HG02981 (cell line): ENCODE data around the gene MEIKIN.

Experiments
- ATAC-seq: cut with Tn5 transposase; IDR thresholded peaks from one replicate; pipeline ENCODE4 v1.9.1; 2021; ENCODE audit warnings: mild to moderate bottlenecking, moderate library complexity; ENCODE audit not compliant: unreplicated experiment

MEIKIN gene

DNA sequence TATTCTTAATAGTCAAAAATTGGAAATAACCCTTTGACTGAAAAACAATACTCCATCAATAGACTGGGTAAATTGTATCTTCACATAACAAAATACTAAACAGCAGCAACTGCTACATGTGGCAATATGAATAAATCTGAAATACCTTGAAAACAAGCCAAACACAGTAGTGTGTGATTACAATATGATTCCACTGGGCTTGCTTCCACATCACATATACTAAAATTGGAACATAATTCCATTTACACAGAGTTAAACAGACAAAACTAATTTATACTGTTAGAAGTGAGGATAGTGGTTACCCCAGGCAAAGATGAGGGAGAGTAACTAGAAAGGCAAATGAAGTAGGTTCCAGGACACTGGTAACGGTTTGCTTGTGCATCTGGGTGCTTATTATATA, 169.0 kb downstream of the MEIKIN start:
- ATAC-seq = no peak

DNA sequence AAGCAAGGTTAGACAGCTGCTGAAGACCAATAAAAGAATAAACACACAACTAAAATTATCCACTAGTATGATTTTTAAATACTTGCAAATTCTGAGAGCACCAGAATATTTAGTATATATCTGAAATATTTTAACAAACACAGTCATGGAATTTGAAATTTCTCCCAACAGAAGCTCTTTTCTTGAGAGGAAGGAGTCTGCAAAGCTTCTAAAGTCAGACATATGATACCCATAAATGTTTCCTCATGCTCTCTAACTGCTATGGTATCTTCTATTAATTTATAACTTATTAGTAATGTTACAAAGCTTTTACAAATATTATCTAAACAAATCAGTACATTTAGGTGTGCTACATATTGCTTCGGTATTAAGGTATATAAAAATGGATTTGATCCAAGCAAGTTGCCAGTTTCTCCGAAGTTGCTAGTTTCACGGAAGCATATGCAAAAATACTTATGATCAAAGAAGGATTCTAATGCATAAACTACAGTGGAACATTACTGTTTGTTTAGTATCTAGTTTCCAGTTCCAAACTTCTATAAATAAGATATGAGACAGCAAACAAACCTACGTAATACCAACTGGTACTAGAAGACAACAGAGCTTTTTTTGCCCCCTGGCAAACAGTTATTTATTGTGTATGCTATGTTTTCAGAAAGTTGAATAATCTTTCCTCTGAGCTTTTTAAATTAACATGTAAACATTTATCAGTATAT, 170.7 kb downstream of the MEIKIN start:
- ATAC-seq = no peak

DNA sequence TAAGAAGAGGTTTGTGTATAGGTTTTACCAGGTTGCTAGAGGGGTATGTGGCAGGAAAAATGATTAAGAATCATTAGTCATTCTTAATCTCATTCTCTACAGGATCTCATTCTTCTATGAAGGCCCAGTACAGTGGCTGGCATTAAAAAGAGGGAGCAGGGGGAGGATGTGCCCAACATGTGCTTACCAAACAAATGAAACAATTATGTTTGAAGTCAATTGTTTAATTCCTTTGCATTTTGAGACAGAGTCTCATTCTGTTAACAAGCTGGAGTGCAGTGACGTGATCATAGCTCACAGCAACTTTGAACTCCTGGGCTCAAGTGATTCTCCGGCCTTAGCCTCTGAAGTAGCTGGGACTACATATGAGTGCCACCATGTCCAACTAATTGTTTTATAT, 171.7 kb downstream of the MEIKIN start:
- no peak for ATAC-seq

DNA sequence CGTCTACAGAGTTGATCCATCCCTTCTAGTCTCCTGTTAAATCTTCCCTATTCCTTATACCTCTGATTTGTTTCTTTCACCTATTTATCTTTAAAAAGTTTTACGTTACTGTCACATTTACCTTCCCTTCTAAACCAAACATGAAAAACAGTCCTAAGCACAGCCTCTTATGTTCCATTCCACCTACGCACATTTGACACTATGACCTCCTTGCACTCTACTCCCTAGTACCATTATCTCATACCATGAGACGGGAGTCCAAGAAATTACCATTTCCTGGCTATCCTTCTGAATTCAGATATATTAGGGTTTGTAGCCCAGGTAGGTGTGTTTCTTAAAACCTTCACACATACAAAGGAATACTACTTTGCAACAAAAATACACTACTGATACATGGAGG, 173.8 kb downstream of the MEIKIN start:
- ATAC-seq = no peak

DNA sequence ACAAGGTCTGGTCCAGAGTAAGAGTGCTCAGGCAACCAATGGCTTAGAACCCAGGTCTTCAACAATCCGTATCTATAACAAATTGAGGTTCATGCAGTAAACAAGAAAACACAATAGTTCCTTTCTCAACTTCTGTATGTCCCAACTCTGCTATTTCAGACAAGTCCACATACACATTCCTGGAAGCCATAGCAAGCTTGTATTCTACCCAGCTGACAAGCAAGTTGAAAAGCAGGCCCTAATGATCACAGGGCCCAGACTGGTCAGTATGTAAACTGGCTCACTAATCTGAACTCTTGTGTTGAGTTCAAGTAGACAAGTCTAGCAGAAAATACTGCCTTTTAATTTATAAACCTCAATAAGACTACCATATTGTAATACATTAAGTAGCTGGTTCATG, 175.5 kb downstream of the MEIKIN start:
- no peak for ATAC-seq

DNA sequence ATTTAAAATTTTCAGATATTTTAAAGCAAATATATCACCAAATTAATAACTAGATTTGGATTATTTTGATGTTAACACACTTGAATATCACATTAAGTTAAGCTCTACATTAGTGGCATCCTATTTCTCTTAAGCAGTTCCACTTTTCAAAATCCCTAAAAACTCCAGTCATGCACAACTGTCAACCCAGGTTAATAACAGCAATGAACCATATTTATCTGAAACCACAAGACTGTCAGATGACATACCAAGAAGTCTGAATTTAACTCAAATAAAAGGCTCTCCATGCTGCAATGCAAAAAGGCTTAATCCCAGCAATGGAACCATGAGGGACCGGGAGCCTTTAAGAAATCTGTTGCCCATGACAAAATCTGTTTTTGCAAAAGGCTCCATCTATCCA, 176.1 kb downstream of the MEIKIN start:
- ATAC-seq = no peak

DNA sequence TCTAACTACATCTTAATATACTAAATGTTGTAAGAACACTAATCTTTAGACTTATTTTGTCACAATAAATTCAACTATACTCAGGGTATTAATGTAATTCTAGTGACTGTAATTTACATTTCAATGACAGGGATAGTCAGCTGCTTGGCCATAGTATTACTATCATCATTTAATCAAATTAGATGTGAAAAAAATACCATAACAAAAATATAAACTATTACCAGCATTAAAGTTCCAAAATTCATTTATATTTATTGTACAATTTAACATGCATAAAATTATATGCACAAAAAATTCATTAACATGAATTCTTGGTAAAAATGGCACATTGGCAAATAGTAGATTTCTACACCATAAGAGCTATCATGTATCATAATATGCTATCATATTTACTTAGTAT, 177.6 kb downstream of the MEIKIN start:
- no peak for ATAC-seq

DNA sequence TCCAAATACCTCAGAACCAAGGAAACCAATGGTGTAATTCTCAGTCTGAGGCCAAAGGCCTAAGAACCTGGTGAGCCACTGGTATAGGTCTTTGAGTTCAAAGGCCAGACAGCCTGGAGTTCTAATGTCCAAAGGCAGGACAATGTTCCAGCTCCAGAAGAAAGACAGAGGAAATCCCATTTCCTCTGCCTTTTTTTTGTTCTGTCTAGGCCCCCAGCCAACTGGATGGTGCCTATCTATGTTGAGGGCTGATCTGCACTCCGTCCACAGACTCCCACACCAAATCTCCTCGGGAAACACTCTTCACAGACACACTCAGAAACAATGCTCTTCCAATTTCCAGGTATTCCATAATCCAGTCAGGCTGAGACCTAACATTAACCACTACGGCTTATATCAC, 178.8 kb downstream of the MEIKIN start:
- no peak for ATAC-seq

DNA sequence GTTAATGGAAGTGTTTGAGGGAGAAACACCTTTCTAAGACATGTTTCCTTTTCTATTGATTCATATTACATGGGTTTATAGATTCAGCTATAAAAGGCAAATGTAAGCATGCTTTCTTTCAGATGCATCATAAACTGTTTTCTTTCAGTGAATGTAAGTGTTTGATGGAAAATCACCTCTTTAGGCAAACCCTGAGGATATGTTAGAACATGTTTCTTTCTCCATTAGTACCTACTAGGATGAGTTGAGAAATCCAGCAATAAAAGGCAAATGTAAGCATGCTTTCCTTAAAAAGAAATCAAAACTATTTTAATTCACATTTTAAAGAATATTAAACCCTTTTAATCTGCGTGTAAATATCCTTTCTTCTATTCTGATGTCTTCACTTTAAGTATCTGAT, 180.2 kb downstream of the MEIKIN start:
- ATAC-seq = no peak

DNA sequence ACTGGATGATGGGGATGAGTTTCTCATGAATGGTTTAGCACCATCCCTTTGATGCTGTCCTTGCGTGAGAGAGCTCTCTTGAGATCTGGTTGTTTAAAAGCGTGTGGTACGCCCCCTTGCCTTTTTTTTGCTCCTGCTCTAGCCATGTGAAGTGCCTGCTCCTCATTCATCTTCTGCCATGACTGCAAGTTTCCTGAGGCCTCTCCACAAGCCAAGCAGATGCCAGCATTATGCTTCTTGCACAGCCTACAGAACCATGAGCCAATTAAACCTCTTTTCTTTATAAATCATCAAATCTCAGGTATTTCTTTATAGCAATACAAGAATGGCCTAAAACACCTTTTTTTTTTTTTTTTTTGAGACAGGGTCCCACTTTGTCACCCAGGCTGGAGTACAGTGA, 181.5 kb downstream of the MEIKIN start:
- ATAC-seq = no peak

DNA sequence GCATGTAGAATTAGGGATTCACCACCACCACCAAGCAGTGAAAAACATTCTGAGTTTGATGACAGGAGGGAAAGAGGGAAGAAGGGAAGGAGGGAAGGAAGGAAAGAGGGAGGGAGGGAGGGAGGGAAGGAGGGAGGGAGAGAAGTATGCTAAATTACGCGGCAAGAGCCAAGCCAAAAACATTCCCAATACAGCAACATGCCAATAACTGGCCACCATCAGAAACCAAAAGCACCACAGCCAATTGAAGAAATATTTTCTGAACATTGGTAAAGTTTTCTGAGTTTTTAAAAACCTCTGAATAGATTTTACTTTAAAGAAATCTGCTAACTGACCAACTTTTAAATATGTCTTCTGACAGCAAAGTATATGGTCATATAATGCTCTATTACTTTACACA, 184.7 kb downstream of the MEIKIN start:
- ATAC-seq = no peak

DNA sequence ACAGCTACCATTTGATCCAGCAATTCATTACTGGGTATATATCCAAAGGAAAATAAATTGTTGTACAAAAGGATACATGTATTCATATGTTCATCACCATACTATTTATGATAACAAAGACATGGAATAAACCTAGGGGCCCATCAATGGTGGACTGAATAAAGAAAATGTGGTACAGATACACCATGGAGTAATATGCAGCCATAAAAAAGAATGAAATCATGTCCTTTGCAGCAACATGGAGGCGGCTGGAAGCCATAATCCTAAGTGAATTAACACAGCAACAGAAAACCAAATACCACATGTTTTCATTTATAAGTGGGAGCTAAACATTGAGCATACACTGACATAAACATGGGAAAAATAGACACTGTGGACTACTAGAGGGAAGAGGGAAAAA, 185.8 kb downstream of the MEIKIN start:
- no peak for ATAC-seq

DNA sequence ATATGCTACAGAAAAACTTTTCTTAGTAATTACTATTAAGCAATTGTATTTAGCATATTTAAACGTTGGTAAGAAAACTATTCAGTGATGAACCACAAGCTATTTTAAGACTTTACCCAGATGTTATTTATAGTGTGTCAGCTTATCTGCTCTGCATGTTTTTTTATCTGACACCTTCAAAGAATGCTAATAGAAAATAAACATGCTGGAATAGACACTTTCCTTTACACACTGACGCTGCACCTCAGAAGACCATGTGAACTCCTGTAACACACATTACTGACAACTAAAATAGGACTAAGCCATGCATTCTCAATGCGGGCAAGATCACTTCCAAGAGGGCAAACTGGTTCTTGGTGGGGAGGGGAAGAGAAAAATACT, 187.0 kb downstream of the MEIKIN start:
- no peak for ATAC-seq

DNA sequence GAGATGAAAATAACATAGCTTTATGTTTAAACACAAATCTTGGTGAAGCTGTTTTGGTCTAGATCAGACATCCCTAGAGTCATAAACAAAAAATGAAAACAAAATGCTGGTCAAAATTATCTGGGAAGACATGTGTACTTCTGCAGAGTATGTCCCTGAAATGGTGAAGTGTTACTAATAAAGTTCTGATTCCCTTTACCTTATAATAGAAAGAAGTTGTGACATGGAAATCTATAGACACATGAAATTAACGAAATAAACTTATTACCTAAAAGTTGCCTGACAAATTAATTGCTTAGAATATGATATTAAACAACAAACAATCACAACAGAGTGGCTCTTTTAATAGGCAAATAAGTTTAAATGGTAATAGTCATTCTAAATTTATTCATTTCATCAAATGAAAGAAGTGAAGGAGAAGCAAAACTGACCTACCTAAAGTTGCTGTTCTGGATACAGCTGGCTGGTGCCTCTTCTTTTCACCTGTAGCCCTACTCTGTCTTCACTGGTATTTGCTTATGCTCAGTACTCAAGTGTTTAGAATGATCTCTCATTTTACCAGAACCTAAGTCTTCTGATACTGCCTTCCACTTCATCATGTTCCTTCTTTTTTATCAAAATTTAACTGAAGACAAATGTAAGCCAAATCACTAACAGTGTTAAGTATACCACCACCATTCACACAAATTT, 187.5 kb downstream of the MEIKIN start:
- ATAC-seq = no peak
